Measurements from ENCODE around the gene ANXA11.

Gene ANXA11

DNA sequence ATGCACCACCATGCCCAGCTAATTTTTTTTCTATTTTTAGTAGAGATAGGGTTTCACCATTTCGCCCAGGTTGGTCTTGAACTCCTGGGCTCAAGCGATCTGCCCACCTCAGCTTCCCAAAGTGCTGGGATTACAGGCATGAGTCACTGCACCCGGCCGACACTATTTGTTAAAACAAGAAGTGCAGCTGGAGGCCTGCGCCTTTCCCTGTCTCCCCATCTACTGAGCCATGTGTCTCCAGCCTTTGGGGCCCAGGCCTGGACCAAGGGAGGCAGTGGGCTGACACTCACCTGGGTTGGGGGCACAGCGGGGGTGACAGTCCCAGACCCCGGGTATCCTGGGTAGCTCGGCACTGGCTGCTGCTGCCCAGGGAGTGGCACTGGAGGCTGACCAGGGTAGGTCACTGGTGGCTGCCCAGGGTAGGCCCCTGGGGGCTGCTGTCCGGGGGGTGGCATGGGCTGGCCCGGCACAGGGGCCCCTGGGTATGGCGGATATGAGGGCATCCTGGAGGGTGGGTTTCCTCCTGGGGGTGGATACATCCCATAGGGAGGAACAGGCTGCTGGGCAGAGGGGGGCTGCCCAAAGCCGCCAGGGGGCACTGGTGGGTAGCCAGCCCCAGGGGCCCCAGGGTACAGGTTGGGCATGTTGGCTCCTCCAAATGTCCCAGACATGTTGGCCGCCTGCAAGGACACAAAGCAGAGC, 36.5 kb downstream of the ANXA11 start:
- DNase-seq (ENCODE audit: low read depth) = peak; percentile 38
- no peak overlapping the region for H3K4me3 ChIP-seq (ENCODE audit: low read depth, low read length)
- TF ChIP-seq, protein P1, sequence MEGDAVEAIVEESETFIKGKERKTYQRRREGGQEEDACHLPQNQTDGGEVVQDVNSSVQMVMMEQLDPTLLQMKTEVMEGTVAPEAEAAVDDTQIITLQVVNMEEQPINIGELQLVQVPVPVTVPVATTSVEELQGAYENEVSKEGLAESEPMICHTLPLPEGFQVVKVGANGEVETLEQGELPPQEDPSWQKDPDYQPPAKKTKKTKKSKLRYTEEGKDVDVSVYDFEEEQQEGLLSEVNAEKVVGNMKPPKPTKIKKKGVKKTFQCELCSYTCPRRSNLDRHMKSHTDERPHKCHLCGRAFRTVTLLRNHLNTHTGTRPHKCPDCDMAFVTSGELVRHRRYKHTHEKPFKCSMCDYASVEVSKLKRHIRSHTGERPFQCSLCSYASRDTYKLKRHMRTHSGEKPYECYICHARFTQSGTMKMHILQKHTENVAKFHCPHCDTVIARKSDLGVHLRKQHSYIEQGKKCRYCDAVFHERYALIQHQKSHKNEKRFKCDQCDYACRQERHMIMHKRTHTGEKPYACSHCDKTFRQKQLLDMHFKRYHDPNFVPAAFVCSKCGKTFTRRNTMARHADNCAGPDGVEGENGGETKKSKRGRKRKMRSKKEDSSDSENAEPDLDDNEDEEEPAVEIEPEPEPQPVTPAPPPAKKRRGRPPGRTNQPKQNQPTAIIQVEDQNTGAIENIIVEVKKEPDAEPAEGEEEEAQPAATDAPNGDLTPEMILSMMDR (IDR thresholded peaks at IDR 0.05; ENCODE audit: insufficient read depth, low read depth, low read length, missing control alignments) = peak; percentile 60

- TF ChIP-seq, protein P1 (IDR thresholded peaks at IDR 0.05; ENCODE audit: insufficient read depth, low read depth, low read length, missing control alignments) = no peak
- no peak for DNase-seq (ENCODE audit: low read depth)
Measured at GRCh38 chr10:80168162-80168511, 37.2 kb downstream of the ANXA11 start.

GRCh38 chr10:80167471-80168161, 37.7 kb downstream of the ANXA11 start:
- TF ChIP-seq, protein P1 (IDR thresholded peaks at IDR 0.05; ENCODE audit: insufficient read depth, low read depth, low read length, missing control alignments) = no peak
- DNase-seq (ENCODE audit: low read depth) = no peak
- H3K4me3 ChIP-seq (ENCODE audit: low read depth, low read length) = no peak overlapping the region

More at GRCh38 chr10:80168162-80168511, 37.2 kb downstream of the ANXA11 start:
- H3K4me3 ChIP-seq (ENCODE audit: low read depth, low read length) = no peak overlapping the region

- DNase-seq (ENCODE audit: low read depth) = no peak
- TF ChIP-seq, protein P1 (IDR thresholded peaks at IDR 0.05; ENCODE audit: insufficient read depth, low read depth, low read length, missing control alignments) = no peak
- no peak overlapping the region for H3K4me3 ChIP-seq (ENCODE audit: low read depth, low read length)
Measured at GRCh38 chr10:80166581-80167470, 38.5 kb downstream of the ANXA11 start.

DNA sequence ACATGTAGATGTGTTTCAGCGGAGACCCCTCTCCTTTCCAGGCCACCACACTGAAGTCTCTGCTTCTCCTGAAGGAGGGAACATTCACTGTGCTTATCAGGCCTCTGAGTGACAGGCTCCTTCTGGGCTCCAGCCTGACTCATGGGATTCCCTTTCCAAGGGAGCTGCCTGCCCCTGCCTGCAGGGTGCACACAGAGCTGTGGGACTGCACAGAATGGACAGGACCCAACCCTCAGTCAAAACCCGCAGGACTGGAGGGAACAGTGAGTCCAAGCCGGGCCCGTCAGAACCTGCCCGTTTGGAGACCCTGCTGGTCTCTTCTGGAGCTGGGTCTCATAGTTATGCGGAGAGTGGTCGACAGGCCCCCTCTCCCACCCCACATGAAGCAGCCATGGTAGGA, 40.2 kb downstream of the ANXA11 start:
- DNase-seq (ENCODE audit: low read depth) = no peak
- no peak overlapping the region for H3K4me3 ChIP-seq (ENCODE audit: low read depth, low read length)
- TF ChIP-seq, protein P1 (IDR thresholded peaks at IDR 0.05; ENCODE audit: insufficient read depth, low read depth, low read length, missing control alignments) = no peak

- TF ChIP-seq, protein P1 (IDR thresholded peaks at IDR 0.05; ENCODE audit: insufficient read depth, low read depth, low read length, missing control alignments) = no peak
- no peak for DNase-seq (ENCODE audit: low read depth)
- no peak overlapping the region for H3K4me3 ChIP-seq (ENCODE audit: low read depth, low read length)
Measured at GRCh38 chr10:80164596-80164995, 40.7 kb downstream of the ANXA11 start.
